ENCODE results near the gene TGFB3.

TGFB3 gene

GRCh38 chr14:75985618-75986438 lies 4.0 kb upstream of the TGFB3 start, which contains the start of gene IFT43:
Gene IFT43 (plus strand): TSS chr14:75985763. CDS start chr14:75985787, 24 bp downstream.
- DNase-seq = peak; percentile 75

- DNase-seq = no peak
Observed at GRCh38 chr14:75984674-75985073, 2.9 kb upstream of the TGFB3 start.

GRCh38 chr14:75983019-75983358 lies 1.2 kb upstream of the TGFB3 start:
- no peak for DNase-seq

- DNase-seq = peak; percentile 50
Observed at GRCh38 chr14:75982266-75983018, 647 bp upstream of the TGFB3 start.

GRCh38 chr14:75980856-75981255 lies 939 bp downstream of the TGFB3 start:
- no peak for DNase-seq

GRCh38 chr14:75979648-75980565 lies 1.9 kb downstream of the TGFB3 start:
- no peak for DNase-seq

- DNase-seq = no peak
Observed at GRCh38 chr14:75979071-75979571, 2.7 kb downstream of the TGFB3 start.

- DNase-seq = no peak
Observed at GRCh38 chr14:75978249-75978731, 3.5 kb downstream of the TGFB3 start.

DNA sequence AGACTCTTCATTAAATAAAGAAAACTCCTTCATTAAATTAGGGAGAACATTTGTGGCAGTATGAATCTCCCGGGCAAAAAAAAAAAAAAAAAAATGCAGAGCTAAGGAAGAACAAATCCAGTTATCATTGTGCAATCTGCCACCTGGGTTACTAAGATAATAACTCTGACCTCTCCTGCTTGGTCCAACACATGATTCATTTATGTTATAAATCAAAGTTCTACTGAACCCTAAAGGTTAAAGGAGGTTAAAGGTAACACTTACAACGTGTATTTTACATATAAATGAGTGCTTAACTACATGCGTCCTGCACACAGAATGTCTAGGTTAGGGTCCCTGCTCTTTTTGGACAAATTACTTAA lies 4.2 kb downstream of the TGFB3 start:
- DNase-seq = no peak

GRCh38 chr14:75976826-75977581 lies 4.8 kb downstream of the TGFB3 start:
- no peak for DNase-seq

- no peak for DNase-seq
Observed at GRCh38 chr14:75972801-75973421, 8.9 kb downstream of the TGFB3 start.

GRCh38 chr14:75971509-75971908 lies 10.3 kb downstream of the TGFB3 start:
- no peak for DNase-seq

- DNase-seq = no peak
Observed at GRCh38 chr14:75970989-75971388, 10.8 kb downstream of the TGFB3 start.

DNA sequence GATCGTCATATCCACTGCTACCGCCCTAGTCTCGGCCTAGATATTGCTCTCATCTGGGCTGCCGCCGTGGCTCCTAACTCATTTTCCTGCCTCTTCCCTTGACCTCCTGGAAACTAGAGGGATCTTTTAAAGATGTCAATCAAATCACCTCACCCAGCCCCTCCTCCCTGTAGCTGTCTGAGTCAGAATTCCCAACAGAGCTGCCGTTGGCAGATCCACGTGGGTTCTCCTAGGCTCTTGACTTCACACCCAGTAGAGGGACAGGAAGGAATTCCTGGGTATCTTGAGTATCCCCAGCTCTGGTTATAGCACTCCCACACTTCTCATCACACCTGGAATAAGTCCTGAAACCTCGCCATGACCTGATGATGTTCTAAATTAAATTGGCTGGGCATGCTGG lies 11.9 kb downstream of the TGFB3 start:
- no peak for DNase-seq

- no peak for DNase-seq
Observed at GRCh38 chr14:75969126-75969525, 12.7 kb downstream of the TGFB3 start.

GRCh38 chr14:75968456-75968855 lies 13.3 kb downstream of the TGFB3 start:
- DNase-seq = no peak

GRCh38 chr14:75967866-75968265 lies 13.9 kb downstream of the TGFB3 start:
- DNase-seq = no peak

GRCh38 chr14:75961662-75962061 lies 20.1 kb downstream of the TGFB3 start:
- DNase-seq = no peak

DNA sequence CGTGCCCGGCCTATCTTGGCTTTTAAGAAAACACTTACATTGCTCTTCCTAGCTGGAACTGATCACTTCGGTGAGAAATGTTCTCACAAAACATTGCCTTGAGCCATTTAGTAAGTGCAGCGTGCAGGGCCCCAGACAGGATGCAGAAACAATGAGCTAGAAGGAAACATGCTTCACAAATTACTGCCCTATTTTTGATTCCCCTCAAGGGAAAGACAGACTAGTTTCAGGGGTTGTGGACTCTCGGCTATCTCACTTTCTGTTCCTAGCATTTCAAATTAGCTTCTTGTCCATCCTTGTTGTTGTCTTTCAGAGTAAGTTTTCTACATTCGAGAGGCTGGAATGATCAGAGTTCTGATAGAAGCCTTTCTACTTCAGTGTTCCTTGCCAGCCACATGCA lies 21.6 kb downstream of the TGFB3 start:
- no peak for DNase-seq

DNA sequence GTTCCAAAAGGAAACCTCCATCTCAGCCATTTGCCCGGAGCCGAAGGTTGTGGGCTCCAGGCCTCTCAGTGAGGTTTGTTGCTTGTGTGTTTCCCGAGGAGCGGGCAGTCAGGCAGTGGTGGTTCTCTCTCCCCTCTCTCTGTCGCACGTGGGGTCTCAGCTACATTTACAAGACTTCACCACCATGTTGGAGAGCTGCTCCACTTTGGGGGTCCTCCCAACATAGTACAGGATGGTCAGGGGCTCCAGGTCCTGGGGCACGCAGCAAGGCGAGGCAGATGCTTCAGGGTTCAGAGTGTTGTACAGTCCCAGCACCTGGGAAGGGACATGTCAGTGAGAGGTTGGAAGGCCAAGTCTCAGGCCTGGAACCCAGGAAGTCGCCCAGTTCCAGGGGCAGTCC lies 22.8 kb downstream of the TGFB3 start:
- DNase-seq = no peak

- no peak for DNase-seq
Observed at GRCh38 chr14:75952489-75952888, 29.3 kb downstream of the TGFB3 start.

DNA sequence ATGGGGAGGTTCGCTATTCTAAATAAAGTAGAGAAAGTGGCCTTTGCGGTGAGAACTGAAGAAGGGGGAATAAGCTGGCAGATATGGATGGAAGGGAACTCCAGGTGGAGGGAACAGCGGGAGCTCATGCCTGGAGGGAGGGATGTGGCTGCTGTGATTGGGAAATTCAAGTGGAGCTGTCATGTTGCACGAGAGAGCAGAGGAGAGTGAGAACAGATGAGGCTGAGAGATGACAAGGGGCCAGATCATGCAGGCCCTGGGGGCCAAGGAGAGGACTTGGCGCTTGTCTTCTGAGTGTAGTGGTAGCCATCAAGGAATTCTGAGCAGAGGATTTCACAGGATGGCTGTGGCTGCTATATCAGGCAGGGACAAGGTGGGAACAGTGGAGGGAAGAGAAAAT lies 35.0 kb downstream of the TGFB3 start:
- DNase-seq = no peak
